ENCODE measurements around the gene FAM149A. TPM values are rescaled to one million over a fixed set of nuclear protein-coding genes. Genes with fewer than 3 reads are reported as not detected.
A peak's percentile ranks its signal among the peaks of the same experiment; 100 is the strongest.

Gene FAM149A
- total RNA-seq, 1 experiment from 2014 or later: 1.2 TPM

DNA sequence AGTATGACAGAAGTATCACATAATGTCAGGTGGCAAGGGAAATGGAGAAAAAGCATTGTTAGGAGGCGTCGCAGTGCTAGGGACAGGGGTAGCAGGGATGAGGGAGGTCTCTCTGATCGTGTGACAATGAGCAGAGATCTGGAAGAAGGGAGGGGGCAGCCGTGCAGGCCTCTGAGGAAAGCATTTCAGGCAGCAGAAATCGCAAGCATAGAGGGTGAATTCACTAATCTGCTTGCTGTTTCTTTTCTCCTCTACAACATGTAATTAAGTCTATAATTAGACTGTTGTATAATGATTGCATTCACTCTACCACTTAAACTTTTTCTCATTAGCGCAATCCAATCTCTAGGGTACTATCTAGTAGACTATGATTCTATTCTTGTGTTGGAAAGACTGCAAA lies 96.0 kb downstream of the FAM149A start:
- no peak for DNase-seq (ENCODE audit: extremely low read depth, low read depth)

DNA sequence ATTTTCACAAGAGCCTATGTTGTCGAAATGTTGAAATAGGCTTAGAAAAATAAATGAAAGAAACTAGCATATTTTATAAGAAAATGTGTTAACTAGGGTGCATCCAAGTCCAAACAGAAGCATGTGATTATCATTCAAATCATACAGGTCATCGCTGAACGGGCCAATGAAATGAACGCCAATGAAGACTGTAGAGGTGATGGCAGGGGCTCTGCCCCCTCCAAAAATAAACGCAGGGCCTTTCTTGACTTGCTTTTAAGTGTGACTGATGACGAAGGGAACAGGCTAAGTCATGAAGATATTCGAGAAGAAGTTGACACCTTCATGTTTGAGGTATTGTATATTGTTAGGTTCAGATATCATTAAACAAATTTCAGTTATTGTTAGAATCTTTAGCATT lies 96.5 kb downstream of the FAM149A start:
- DNase-seq (ENCODE audit: extremely low read depth, low read depth): no peak

DNA sequence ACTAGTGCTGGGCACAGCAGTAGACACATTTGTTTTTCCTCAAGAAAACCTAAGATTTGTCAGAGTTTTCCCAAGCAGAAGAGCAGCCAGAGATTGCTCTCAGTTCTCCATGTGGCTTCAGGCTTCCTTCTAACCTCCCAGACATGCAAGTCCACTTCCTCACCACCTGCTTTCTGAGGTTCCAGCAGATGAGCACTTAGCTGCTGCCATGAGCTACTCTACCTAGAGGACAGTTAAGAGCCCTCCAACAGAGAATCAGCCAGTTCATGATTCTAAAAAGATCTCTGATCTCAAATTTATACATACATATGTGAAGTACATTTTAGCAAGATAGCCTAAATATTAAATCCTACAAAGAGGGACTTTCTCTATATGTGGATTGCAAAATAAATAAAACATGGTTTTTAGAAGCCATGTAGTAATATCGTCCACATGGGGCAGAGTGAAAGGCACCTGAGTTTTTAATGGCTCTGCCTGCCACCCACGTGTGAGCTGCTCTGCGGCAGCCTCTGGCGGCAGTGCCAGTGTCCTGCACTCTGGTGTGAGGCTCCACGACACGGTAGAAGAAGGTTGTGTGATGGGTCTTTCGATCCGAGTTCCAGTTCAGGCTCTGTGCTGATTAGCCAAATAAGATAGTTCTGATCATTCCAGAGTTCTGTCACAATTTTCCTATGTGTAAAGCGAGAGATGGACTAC lies 97.2 kb downstream of the FAM149A start:
- DNase-seq (ENCODE audit: extremely low read depth, low read depth): peak; percentile 24

DNA sequence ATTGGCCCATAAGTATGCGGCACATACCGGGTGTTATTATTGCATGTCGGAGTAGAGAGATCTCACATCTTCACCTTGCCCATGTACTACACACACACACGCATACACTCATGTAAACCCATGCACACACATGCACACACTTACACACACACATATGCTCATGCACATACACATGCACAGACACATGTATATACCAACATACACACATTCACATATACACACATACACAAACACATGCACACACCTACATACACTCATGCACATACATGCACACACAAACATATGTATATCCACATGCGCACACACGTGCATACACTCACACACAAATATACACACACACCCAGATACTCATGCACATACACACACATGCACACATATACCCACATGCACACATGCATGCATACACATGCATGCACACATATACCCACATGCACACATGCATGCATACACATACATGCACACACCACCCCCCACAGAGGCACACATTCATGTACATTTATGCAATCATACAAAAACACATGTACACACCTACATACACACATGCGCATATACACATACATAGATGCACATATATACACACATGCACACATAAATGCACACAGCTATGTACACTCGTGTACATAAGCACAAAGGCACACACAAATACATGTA lies 98.1 kb downstream of the FAM149A start:
- DNase-seq (ENCODE audit: extremely low read depth, low read depth): no peak

DNA sequence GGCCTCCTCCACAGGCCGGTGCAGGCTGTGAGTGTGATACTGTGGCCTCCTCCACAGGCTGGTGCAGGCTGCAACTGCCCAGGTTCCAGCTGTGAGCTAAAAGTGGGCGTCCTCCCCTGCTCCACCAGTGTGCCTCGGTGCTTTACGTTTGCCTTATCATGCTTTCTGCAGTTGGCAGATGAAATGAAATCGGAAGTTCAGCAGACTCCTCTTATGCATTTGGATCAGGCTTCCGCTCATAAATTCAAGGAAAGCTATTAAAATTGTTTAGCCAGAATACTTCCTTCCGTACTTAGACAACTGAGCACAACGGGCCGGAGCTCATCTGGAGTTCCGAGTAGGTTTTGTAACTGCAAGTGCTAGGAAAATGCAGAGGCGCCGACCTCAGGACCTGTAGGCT lies 98.9 kb downstream of the FAM149A start:
- no peak for DNase-seq (ENCODE audit: extremely low read depth, low read depth)

DNA sequence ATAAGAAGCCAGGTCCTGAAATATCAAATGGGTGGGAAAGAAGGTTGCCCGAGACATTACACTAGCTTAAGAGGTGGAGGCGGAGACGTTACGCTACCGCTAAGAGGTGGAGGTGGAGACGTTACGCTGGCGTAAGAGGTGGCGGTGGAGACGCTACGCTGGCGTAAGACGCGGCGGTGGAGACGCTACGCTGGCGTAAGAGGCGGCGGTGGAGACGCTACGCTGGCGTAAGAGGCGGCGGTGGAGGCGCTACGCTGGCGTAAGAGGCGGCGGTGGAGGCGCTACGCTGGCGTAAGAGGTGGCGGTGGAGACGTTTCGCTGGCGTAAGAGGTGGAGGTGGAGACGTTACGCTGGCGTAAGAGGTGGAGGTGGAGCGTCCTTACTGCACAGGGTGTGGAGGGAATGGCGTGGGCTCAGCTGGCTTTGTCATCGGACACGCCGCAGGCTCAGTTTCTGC lies 99.6 kb downstream of the FAM149A start:
- DNase-seq (ENCODE audit: extremely low read depth, low read depth): no peak

DNA sequence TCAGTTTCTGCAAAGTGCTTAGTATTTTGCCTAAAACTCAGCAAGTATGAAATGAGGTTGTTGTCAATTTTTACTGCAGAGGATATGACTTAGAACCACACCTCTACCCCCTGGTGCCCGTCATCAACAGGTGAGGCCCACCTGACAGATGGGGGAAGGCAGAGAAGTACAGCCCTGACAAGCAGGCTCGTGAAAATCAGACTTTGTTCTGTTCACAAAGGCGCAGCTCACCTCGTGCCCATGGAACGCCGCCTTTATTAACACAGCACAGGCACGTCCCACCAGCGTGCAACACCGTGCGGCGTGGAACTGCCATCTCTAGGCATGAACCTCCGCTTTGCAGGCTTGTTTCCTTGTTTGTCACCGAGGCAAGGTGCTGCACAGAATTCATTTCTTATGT lies 100.2 kb downstream of the FAM149A start:
- no peak for DNase-seq (ENCODE audit: extremely low read depth, low read depth)

DNA sequence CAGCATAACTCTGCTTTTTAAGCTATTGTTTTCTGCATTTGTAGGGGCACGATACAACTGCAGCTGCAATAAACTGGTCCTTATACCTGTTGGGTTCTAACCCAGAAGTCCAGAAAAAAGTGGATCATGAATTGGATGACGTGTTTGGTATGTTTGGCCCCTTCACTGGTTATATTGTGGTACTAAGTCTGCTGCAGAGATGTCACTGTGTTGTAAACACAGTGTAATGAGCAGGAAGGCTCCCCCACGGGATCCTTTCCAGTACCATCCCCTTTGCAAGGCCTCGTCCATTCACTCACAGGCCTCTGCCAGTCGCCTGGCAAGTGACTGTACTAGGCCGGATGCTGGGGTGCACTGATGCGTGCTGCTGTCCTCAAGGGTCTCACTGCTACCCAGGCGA lies 100.7 kb downstream of the FAM149A start:
- DNase-seq (ENCODE audit: extremely low read depth, low read depth): no peak

DNA sequence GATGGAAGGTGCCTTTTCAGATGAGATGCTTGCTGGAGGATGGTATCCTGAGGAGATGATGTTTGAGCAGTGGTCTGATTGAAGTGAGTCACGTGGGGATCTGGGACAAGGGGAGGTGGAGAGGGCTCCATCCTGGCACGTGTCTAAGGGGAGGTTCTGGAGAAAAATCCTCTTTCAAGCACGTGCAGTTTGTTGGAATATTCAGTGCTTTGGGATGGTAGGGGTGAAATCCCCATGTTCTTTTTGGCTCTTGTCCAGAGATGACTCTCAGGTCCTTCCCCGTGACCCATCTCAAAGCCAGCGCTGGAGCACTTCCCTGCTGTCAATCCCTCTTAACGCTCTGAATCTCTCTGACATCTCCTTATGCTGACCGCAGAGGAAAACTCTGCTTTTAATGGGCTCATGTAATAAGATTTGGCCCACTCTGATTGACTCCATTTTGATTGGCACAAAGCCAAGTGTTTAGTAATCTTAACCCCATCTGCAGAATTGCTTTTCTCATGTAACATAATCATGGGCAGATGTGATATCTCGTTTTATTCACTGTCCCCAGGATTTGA lies 112.0 kb downstream of the FAM149A start:
- no peak for DNase-seq (ENCODE audit: extremely low read depth, low read depth)

DNA sequence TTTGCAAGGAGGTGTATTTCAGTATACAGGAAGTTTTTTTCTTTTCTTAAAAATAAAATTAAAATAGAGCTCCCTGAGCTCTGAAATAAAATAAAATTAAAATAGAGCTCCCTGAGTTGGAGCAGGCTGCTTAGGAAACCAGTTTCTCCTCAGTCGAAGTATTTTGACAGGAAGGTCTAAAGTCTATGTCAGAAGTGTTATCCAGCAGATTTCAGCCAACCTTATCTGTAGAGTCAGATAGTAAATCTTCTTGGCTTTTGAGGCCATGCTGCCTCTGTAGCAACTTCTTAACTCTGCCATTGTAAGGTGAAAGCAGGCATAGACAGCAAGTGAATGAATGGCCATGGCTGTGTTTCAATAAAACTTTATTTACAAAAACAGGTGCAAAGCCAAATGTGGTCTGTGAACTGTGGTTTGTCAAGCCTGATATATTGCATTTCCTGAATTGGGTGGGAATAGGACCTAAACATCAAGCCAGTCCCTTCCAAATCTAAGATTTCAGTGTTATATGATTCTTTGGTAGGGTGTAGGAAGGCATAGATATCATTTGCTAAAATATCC lies 113.3 kb downstream of the FAM149A start:
- DNase-seq (ENCODE audit: extremely low read depth, low read depth): no peak

DNA sequence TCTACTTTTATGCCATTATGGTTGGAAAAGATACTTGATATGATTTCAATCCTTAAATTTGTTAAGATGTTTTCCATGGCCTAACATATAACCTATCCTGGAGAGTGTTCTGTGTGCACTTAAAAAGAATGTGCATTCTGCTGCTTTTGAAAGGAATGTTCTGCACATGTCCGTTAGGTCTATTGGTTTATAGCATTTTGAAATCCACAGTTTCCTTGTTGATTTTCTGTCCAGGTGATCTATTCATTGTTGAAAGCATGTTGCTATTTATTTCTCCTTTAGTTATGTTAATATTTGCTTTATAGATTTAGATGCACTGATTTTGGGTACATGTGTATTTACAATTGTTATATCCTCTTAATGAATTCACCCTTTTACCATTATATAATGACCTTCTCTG lies 117.1 kb downstream of the FAM149A start:
- DNase-seq (ENCODE audit: extremely low read depth, low read depth): no peak

Small RNA genes lying within 50 kb of the gene (small RNA-seq; reads per million reads assigned to genes)
- gene RF00322: 0 reads per million in 2 experiments

Other genes starting within 250 kb of the FAM149A start
- 1.9 and 3.3 TPM in 2 replicates for gene TLR3, start 35.5 kb upstream of the FAM149A start, total RNA-seq (2014; rRNA removed; shearing (Covaris generic))
- 32.4 and 36.5 TPM in 2 replicates for gene CYP4V2, start 86.9 kb downstream of the FAM149A start, total RNA-seq (2014; rRNA removed; shearing (Covaris generic))
- gene KLKB1, start 122.8 kb downstream of the FAM149A start, total RNA-seq (2014; rRNA removed; shearing (Covaris generic)): 0.15 TPM in 1 of 2 replicates, not detected in the other
- not detected in 2 replicates for gene F11, start 161.5 kb downstream of the FAM149A start, total RNA-seq (2014; rRNA removed; shearing (Covaris generic))

All from NCI-H460 (cell line).